NB4 (cell line): ENCODE results near the gene REPIN1.

Experiments used
- MYC ChIP-seq: IDR thresholded peaks from 2 replicates; pipeline ENCODE4 v1.6.1; 2011; ENCODE audit warnings: low read depth, low read length
- POLR2A ChIP-seq: IDR thresholded peaks from 2 replicates; pipeline ENCODE4 v1.6.1; 2011; ENCODE audit warnings: mild to moderate bottlenecking; ENCODE audit not compliant: insufficient read length; ENCODE audit errors: extremely low read depth
- TF ChIP-seq, protein P1 (sequence below): IDR thresholded peaks from one replicate; pipeline ENCODE4 v1.5.1; 2012; ENCODE audit warnings: low read depth, low read length
- TF ChIP-seq, protein P2 (sequence below): IDR thresholded peaks from 2 replicates; pipeline ENCODE4 v1.6.1; 2011; ENCODE audit warnings: low read depth, low read length

DNA sequence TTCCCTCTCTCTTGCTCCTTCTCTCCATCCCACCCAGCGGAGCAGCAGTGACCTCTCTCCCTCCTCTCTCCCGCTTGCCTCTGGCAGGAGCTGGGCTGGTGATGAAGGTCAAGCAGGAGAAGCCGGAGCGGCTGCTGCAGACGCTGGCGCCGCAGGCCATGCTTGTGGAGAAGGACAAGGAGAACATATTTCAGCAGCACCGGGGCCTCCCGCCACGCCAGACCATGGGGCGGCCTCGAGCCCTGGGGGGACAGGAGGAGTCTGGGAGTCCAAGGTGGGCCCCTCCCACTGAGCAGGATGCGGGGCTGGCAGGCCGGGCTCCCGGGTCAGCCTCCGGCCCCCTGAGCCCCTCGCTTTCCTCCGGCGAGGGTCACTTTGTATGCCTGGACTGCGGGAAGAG lies 27.8 kb downstream of the REPIN1 start:
- TF ChIP-seq POLR2A = no peak
- TF ChIP-seq, protein P1, sequence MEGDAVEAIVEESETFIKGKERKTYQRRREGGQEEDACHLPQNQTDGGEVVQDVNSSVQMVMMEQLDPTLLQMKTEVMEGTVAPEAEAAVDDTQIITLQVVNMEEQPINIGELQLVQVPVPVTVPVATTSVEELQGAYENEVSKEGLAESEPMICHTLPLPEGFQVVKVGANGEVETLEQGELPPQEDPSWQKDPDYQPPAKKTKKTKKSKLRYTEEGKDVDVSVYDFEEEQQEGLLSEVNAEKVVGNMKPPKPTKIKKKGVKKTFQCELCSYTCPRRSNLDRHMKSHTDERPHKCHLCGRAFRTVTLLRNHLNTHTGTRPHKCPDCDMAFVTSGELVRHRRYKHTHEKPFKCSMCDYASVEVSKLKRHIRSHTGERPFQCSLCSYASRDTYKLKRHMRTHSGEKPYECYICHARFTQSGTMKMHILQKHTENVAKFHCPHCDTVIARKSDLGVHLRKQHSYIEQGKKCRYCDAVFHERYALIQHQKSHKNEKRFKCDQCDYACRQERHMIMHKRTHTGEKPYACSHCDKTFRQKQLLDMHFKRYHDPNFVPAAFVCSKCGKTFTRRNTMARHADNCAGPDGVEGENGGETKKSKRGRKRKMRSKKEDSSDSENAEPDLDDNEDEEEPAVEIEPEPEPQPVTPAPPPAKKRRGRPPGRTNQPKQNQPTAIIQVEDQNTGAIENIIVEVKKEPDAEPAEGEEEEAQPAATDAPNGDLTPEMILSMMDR = no peak
- TF ChIP-seq, protein P2, sequence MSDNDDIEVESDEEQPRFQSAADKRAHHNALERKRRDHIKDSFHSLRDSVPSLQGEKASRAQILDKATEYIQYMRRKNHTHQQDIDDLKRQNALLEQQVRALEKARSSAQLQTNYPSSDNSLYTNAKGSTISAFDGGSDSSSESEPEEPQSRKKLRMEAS = no peak
- TF ChIP-seq MYC = no peak
